Ishikawa (cell line): Measurements from ENCODE around the gene NAT16.

Source experiments
- CEBPB ChIP-seq: IDR thresholded peaks from 2 replicates; pipeline ENCODE4 v1.6.1; 2012
- EGR1 ChIP-seq: IDR thresholded peaks from 2 replicates; pipeline ENCODE4 v1.6.1; 2012
- TF ChIP-seq, protein P1 (sequence below): IDR thresholded peaks from 2 replicates; pipeline ENCODE4 v1.6.1; 2012; ENCODE audit warnings: low read depth, mild to moderate bottlenecking

GRCh38 chr7:101206665-101207042, 26.6 kb upstream of the NAT16 start:
- no peak for TF ChIP-seq CEBPB
- TF ChIP-seq, protein P1, sequence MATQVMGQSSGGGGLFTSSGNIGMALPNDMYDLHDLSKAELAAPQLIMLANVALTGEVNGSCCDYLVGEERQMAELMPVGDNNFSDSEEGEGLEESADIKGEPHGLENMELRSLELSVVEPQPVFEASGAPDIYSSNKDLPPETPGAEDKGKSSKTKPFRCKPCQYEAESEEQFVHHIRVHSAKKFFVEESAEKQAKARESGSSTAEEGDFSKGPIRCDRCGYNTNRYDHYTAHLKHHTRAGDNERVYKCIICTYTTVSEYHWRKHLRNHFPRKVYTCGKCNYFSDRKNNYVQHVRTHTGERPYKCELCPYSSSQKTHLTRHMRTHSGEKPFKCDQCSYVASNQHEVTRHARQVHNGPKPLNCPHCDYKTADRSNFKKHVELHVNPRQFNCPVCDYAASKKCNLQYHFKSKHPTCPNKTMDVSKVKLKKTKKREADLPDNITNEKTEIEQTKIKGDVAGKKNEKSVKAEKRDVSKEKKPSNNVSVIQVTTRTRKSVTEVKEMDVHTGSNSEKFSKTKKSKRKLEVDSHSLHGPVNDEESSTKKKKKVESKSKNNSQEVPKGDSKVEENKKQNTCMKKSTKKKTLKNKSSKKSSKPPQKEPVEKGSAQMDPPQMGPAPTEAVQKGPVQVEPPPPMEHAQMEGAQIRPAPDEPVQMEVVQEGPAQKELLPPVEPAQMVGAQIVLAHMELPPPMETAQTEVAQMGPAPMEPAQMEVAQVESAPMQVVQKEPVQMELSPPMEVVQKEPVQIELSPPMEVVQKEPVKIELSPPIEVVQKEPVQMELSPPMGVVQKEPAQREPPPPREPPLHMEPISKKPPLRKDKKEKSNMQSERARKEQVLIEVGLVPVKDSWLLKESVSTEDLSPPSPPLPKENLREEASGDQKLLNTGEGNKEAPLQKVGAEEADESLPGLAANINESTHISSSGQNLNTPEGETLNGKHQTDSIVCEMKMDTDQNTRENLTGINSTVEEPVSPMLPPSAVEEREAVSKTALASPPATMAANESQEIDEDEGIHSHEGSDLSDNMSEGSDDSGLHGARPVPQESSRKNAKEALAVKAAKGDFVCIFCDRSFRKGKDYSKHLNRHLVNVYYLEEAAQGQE = no peak
- TF ChIP-seq EGR1 = no peak
